Spinal cord (tissue), 10 donors: ENCODE results near the gene TBR1. TPM values are rescaled to one million over a fixed set of nuclear protein-coding genes. Genes with fewer than 3 reads are reported as not detected.

Experiments
- DNase-seq, 6 donors: peaks; one replicate each; pipeline versions ENCODE4 v3.0.0 to v3.0.0-alpha.2; 2013 to 2015; ENCODE audit warnings: low spot score in 6 of 6, low read depth in 4 of 6
- H3K27ac ChIP-seq: one replicate; pipeline ENCODE4 v1.5.1; 2013; ENCODE audit warnings: low read depth, low read length, control low read depth
- H3K27me3 ChIP-seq: one replicate; pipeline ENCODE4 v1.6.1; 2013; ENCODE audit warnings: low read length; ENCODE audit not compliant: control insufficient read depth, insufficient read depth
- H3K36me3 ChIP-seq: one replicate; pipeline ENCODE4 v1.6.1; 2013; ENCODE audit warnings: low read length; ENCODE audit not compliant: control insufficient read depth, insufficient read depth
- H3K4me1 ChIP-seq: one replicate; pipeline ENCODE4 v1.6.1; 2013; ENCODE audit warnings: low read length; ENCODE audit not compliant: control insufficient read depth, insufficient read depth
- H3K4me3 ChIP-seq: one replicate; pipeline ENCODE4 v1.5.1; 2013; ENCODE audit warnings: low read depth, low read length, control low read depth
- H3K9me3 ChIP-seq: one replicate; pipeline ENCODE4 v1.6.1; 2013; ENCODE audit warnings: low read length; ENCODE audit not compliant: control insufficient read depth, insufficient read depth
- WGBS: methylation state at CpG from one replicate; pipeline ENCODE4 v1.1.5; 2013; ENCODE audit warnings: missing lambda C conversion rate; ENCODE audit not compliant: insufficient coverage; 5-methylcytosine and 5-hydroxymethylcytosine counted together
- polyA plus RNA-seq, 2 donors: library from polyadenylated mRNA; unstranded; fragments of 120-200 nt; gene quantifications; one replicate each; pipeline ENCODE4 v1.2.1, GENCODE V29; 2013; ENCODE audit not compliant: insufficient read length in 2 of 2
- small RNA-seq: library from RNA; depleted of rRNA; stranded (forward); fragments of <200 nt; gene quantifications from one replicate; pipeline ENCODE3, GENCODE V24; 2014; ENCODE audit warnings: low replicate concordance
- total RNA-seq, 2 donors: library from RNA; depleted of rRNA in 1 of 2; stranded (reverse); fragments of 120-200 nt in 1 of 2; fragments of >200 nt in 1 of 2; gene quantifications; one replicate each; pipeline versions ENCODE4 v1.2.3 to v1.2.4, GENCODE V29; 2013 to 2014
- donor health status: healthy.

TBR1 gene
- total and polyA plus RNA-seq, 4 donors = 0.10 to 1.3 TPM; not detected in 2

GRCh38 chr2:161448431-161448830 lies 32.3 kb downstream of the TBR1 start:
- no peaks in the 10 kb centered on the region for H3K4me1 ChIP-seq
- no peaks in the 10 kb centered on the region for H3K36me3 ChIP-seq
- H3K27me3 ChIP-seq = no peaks in the 10 kb centered on the region
- no peak overlapping the region for H3K27ac ChIP-seq
- no peak overlapping the region for H3K4me3 ChIP-seq
- peak in 3 of 6 donors; percentile 15 to 73 (median 23) for DNase-seq
- no peaks in the 10 kb centered on the region for H3K9me3 ChIP-seq

- H3K4me1 ChIP-seq = no peaks in the 10 kb centered on the region
- no peaks in the 10 kb centered on the region for H3K36me3 ChIP-seq
- no peaks in the 10 kb centered on the region for H3K27me3 ChIP-seq
- H3K9me3 ChIP-seq = no peaks in the 10 kb centered on the region
- no CpG with 5 or more reads among the region's 2 CpGs for WGBS
- no peak overlapping the region for H3K27ac ChIP-seq
- no peak overlapping the region for H3K4me3 ChIP-seq
- DNase-seq = no peak
These were observed 55.5 kb downstream of the TBR1 start for GRCh38 chr2:161471631-161472030.

GRCh38 chr2:161474920-161475319 lies 58.8 kb downstream of the TBR1 start:
- no CpG with 5 or more reads among the region's 2 CpGs for WGBS
- Histone ChIP-seq H3K27me3 (no peaks in the 10 kb centered on the region), H3K4me1 (no peaks in the 10 kb centered on the region), H3K36me3 (no peaks in the 10 kb centered on the region), H3K27ac (no peak overlapping the region), H3K9me3 (no peaks in the 10 kb centered on the region), H3K4me3 (no peak overlapping the region)
- no peak for DNase-seq

Small RNA genes within 50 kb of the gene (small RNA-seq; reads per million reads assigned to genes)
- not detected for gene RNA5SP108

Other genes with a start within 250 kb of the TBR1 start
- gene PSMD14, start 107.9 kb upstream of the TBR1 start, total RNA-seq = 10 to 100 TPM; 59.3 to 67.8 TPM
- 10 to 100 TPM; 54.2 to 63.6 TPM for gene PSMD14, start 107.9 kb upstream of the TBR1 start, polyA plus RNA-seq
- 10 to 100 TPM; 37.0 to 60.8 TPM for gene SLC4A10, start 208.1 kb downstream of the TBR1 start, total RNA-seq
- gene SLC4A10, start 208.1 kb downstream of the TBR1 start, polyA plus RNA-seq = 10 to 100 TPM; 26.7 to 34.4 TPM